ENCODE data around the gene LRFN2. TPM values are rescaled to one million over a fixed set of nuclear protein-coding genes. Genes with fewer than 3 reads are reported as not detected.
A peak's percentile ranks its signal among the peaks of the same experiment; 100 is the strongest.

LRFN2 gene
- polyA plus RNA-seq, 1 donor (not counting 4 experiments of a cell fraction or from before 2014, with no cell fraction given) = not detected

DNA sequence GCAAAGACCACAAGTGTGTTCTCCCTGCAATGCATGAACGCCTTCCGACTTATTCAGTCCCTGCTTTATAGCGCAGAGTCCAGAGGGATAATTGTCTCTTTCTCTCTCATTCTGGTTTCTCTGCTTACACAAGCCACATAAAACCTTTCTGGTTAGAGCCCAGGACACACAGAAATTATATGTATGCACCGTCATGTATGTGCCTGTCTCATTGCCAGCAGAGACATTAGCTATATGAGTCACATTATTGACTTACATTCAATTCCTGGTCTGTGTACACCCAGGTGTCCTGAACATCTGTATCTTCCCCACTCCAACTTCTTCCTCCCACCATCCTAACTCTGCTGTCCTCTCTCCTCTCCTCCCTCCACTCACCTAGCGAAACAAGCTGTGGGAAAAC, 44.0 kb downstream of the LRFN2 start:
- no peak overlapping the region for H2AFZ ChIP-seq (ENCODE audit: control insufficient read depth, low read length)
- no peak overlapping the region for H3K4me3 ChIP-seq (ENCODE audit: control insufficient read depth in 2 of 3, extremely low read depth in 1 of 3, insufficient read depth in 2 of 3, low read depth in 1 of 3, low read length in 3 of 3)
- H3K4me1 ChIP-seq (ENCODE audit: control insufficient read depth, extremely low read depth, insufficient read depth, low read length) = peaks cover 8% of the 10 kb centered on the region
- dilution Hi-C loops (cut with MboI; ENCODE audit: extremely low pct_ligation_motif_present, low sequenced_read_pairs) = no loop called here
- peaks cover 14% of the 10 kb centered on the region for H3K27me3 ChIP-seq (ENCODE audit: control insufficient read depth, extremely low read depth, insufficient read depth, low read length)
- no peaks in the 10 kb centered on the region for H3K9me1 ChIP-seq (ENCODE audit: control insufficient read depth, extremely low read depth, insufficient read depth, low read length)
- H4K20me1 ChIP-seq (ENCODE audit: control insufficient read depth, extremely low read depth, insufficient read depth, low read length) = no peaks in the 10 kb centered on the region
- peak overlapping the region; percentile 24 for H3K4me2 ChIP-seq (ENCODE audit: control insufficient read depth, extremely low read depth, insufficient read depth, low read depth, low read length)
- no peak for TF ChIP-seq EZH2 (IDR thresholded peaks at IDR 0.05; ENCODE audit: low read length)
- TF ChIP-seq, protein P1, sequence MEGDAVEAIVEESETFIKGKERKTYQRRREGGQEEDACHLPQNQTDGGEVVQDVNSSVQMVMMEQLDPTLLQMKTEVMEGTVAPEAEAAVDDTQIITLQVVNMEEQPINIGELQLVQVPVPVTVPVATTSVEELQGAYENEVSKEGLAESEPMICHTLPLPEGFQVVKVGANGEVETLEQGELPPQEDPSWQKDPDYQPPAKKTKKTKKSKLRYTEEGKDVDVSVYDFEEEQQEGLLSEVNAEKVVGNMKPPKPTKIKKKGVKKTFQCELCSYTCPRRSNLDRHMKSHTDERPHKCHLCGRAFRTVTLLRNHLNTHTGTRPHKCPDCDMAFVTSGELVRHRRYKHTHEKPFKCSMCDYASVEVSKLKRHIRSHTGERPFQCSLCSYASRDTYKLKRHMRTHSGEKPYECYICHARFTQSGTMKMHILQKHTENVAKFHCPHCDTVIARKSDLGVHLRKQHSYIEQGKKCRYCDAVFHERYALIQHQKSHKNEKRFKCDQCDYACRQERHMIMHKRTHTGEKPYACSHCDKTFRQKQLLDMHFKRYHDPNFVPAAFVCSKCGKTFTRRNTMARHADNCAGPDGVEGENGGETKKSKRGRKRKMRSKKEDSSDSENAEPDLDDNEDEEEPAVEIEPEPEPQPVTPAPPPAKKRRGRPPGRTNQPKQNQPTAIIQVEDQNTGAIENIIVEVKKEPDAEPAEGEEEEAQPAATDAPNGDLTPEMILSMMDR (optimal IDR thresholded peaks at IDR 0.05 in 1 of 3, IDR thresholded peaks at IDR 0.05 in 1 of 3, conservative IDR thresholded peaks at IDR 0.05 in 1 of 3; ENCODE audit: extremely low read depth in 1 of 3, insufficient read depth in 2 of 3, low read length in 3 of 3) = no peak
- H3K79me2 ChIP-seq (ENCODE audit: control insufficient read depth, insufficient read depth, low read length) = no peaks in the 10 kb centered on the region
- no peaks in the 10 kb centered on the region for H3K9me3 ChIP-seq (ENCODE audit: control insufficient read depth, low read depth, low read length)
- peak; percentile 69 for FAIRE-seq
- DNase-seq (ENCODE audit: low read depth, low spot score) = peak; percentile 25
- H3K27ac ChIP-seq (ENCODE audit: control insufficient read depth, insufficient read depth, low read length) = no peak overlapping the region
- no peaks in the 10 kb centered on the region for H3K36me3 ChIP-seq (ENCODE audit: control insufficient read depth in 2 of 2, extremely low read depth in 1 of 2, insufficient read depth in 2 of 2, low read length in 2 of 2)
- H3K9ac ChIP-seq (ENCODE audit: control insufficient read depth, extremely low read depth, insufficient read depth, low read length) = no peak overlapping the region

DNA sequence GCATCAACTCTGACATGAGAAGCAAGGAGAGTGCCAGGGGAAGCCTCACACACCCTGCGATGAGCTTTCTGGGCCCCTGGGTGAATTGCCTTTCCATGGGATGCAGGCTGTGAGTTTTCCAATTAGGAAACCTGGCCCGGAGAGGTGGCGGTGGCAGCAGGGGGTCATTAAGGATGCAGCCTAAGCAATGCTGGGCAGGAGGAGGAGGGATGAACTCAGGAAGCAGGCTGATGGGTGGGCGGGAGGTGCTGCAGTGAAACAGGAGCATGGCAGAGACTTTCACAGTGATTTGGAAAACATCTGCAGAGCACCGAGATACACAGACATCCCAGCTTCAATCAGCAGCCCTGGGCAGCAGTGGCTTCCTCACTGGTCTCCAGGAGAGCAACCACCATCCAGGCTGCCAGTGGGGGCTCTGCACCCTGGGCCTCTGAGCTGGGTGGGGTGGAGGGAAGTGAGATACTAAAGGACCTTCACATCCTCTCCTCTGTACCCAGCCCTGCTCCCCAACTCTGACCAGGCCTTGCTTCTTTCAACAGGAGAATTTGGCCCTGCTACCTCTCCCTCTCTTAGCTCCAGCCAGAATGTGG, 44.9 kb downstream of the LRFN2 start:
- dilution Hi-C loops (cut with MboI; ENCODE audit: extremely low pct_ligation_motif_present, low sequenced_read_pairs) = no loop called here
- H3K9me1 ChIP-seq (ENCODE audit: control insufficient read depth, extremely low read depth, insufficient read depth, low read length) = no peaks in the 10 kb centered on the region
- H3K79me2 ChIP-seq (ENCODE audit: control insufficient read depth, insufficient read depth, low read length) = no peaks in the 10 kb centered on the region
- H2AFZ ChIP-seq (ENCODE audit: control insufficient read depth, low read length) = no peak overlapping the region
- peaks cover 14% of the 10 kb centered on the region for H3K27me3 ChIP-seq (ENCODE audit: control insufficient read depth, extremely low read depth, insufficient read depth, low read length)
- TF ChIP-seq EZH2 (IDR thresholded peaks at IDR 0.05; ENCODE audit: low read length) = no peak
- TF ChIP-seq, protein P1 (optimal IDR thresholded peaks at IDR 0.05 in 1 of 3, IDR thresholded peaks at IDR 0.05 in 1 of 3, conservative IDR thresholded peaks at IDR 0.05 in 1 of 3; ENCODE audit: extremely low read depth in 1 of 3, insufficient read depth in 2 of 3, low read length in 3 of 3) = no peak
- H3K9me3 ChIP-seq (ENCODE audit: control insufficient read depth, low read depth, low read length) = no peaks in the 10 kb centered on the region
- DNase-seq (ENCODE audit: low read depth, low spot score) (no peak), FAIRE-seq (no peak)
- H3K36me3 ChIP-seq (ENCODE audit: control insufficient read depth in 2 of 2, extremely low read depth in 1 of 2, insufficient read depth in 2 of 2, low read length in 2 of 2) = no peaks in the 10 kb centered on the region
- no peak overlapping the region for H3K9ac ChIP-seq (ENCODE audit: control insufficient read depth, extremely low read depth, insufficient read depth, low read length)
- no peak overlapping the region for H3K27ac ChIP-seq (ENCODE audit: control insufficient read depth, insufficient read depth, low read length)
- peaks cover 8% of the 10 kb centered on the region for H3K4me1 ChIP-seq (ENCODE audit: control insufficient read depth, extremely low read depth, insufficient read depth, low read length)
- H3K4me3 ChIP-seq (ENCODE audit: control insufficient read depth in 2 of 3, extremely low read depth in 1 of 3, insufficient read depth in 2 of 3, low read depth in 1 of 3, low read length in 3 of 3) = no peak overlapping the region
- no peak overlapping the region for H3K4me2 ChIP-seq (ENCODE audit: control insufficient read depth, extremely low read depth, insufficient read depth, low read depth, low read length)
- no peaks in the 10 kb centered on the region for H4K20me1 ChIP-seq (ENCODE audit: control insufficient read depth, extremely low read depth, insufficient read depth, low read length)
